AG04450 (cell line): ENCODE results near the gene ILDR2. TPM values are rescaled to one million over a fixed set of nuclear protein-coding genes. Genes with fewer than 3 reads are reported as not detected.

ENCODE experiments used
- CTCF ChIA-PET: fragments of 300-600, 350-600 bp; formaldehyde crosslinking; extraction: SDS; loops from one replicate; lab custom pipeline; 2022; ENCODE audit warnings: antibody characterized with exemption, inconsistent platforms; lab: Charles Lee
- POLR2A ChIA-PET: fragments of 350-600 bp; formaldehyde crosslinking; extraction: SDS; loops from one replicate; lab custom pipeline; 2021; ENCODE audit warnings: antibody characterized with exemption, inconsistent platforms; lab: Yijun Ruan, JAX
- DNase-seq: peaks from one replicate; pipeline ENCODE4 v3.0.0-alpha.2; 2011; ENCODE audit warnings: low read depth, low spot score
- H3K27ac ChIP-seq: one replicate; pipeline ENCODE4 v1.5.1; 2012; ENCODE audit warnings: low read depth, low read length, control low read depth
- H3K27me3 ChIP-seq: one replicate; pipeline ENCODE4 v1.6.0; 2012; ENCODE audit warnings: low read length; ENCODE audit not compliant: control insufficient read depth, insufficient read depth
- H3K4me3 ChIP-seq: 2 replicates; pipeline ENCODE4 v1.5.1; 2011; ENCODE audit warnings: mild to moderate bottlenecking, low read depth, low read length, control low read depth
- H3K9me3 ChIP-seq: 2 replicates; pipeline ENCODE4 v1.5.1; 2012; ENCODE audit warnings: low read length; ENCODE audit not compliant: control insufficient read depth, insufficient read depth
- polyA plus RNA-seq: library from polyadenylated mRNA; depleted of rRNA; stranded (reverse); fragments of >200 nt; gene quantifications from 2 replicates; pipeline ENCODE4 v1.2.3, GENCODE V29; 2011
- TF ChIP-seq, protein P1 (sequence below): IDR thresholded peaks from 2 replicates; pipeline ENCODE4 v1.5.1; 2011; ENCODE audit warnings: low read depth, low read length, control low read depth, inconsistent platforms

The ILDR2 gene
- polyA plus RNA-seq, 1 experiment, result 0.10 TPM

DNA sequence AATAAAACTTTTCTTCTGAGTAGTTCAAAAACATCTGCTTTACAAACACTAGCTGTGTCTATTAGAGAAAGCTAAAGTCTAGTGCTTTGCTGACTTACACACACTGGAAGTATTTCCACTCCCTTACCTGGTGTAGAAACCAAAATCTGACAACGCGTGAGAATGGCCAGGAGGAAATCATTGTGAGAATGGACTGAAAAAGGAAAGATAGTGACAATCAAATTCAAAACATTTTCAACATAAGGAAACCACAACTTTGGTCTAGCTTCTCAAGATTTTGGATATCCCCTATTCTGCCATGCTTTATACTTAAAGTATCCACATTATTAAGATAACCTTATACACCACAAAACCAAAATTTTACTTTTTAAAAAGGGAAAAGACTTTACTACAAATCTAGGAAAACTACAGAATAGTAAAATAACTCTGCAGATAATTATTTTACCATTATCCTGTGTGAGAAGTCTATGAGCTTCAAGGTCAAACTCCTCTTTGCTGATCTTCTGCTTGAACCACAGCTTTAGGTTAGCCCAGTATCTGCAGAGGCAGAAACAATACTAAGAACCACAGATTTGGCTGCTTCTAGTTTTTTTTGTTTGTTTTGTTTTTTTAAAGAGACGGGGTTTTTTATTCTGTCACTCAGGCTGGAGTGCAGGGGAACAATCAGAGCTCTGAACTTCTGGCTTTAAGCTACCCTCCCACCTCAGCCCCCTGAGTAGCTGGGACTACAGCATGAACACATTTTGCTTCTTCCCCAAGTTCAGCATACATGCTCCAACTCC lies 105.8 kb downstream of the ILDR2 start:
- H3K27me3 ChIP-seq, result no peaks in the 10 kb centered on the region
- ChIA-PET CTCF (interaction anchor here (0.7 to 1.9 kb wide), 4 partner anchors 41 to 955 kb away, joined by 3 to 6 read pairs (median 4); partner anchors contain the start of gene POU2F1), POLR2A (no interaction called here)
- DNase-seq, result no peak
- no peak overlapping the region for H3K27ac ChIP-seq
- TF ChIP-seq, protein P1, sequence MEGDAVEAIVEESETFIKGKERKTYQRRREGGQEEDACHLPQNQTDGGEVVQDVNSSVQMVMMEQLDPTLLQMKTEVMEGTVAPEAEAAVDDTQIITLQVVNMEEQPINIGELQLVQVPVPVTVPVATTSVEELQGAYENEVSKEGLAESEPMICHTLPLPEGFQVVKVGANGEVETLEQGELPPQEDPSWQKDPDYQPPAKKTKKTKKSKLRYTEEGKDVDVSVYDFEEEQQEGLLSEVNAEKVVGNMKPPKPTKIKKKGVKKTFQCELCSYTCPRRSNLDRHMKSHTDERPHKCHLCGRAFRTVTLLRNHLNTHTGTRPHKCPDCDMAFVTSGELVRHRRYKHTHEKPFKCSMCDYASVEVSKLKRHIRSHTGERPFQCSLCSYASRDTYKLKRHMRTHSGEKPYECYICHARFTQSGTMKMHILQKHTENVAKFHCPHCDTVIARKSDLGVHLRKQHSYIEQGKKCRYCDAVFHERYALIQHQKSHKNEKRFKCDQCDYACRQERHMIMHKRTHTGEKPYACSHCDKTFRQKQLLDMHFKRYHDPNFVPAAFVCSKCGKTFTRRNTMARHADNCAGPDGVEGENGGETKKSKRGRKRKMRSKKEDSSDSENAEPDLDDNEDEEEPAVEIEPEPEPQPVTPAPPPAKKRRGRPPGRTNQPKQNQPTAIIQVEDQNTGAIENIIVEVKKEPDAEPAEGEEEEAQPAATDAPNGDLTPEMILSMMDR, result no peak
- no peak overlapping the region for H3K4me3 ChIP-seq
- no peaks in the 10 kb centered on the region for H3K9me3 ChIP-seq

DNA sequence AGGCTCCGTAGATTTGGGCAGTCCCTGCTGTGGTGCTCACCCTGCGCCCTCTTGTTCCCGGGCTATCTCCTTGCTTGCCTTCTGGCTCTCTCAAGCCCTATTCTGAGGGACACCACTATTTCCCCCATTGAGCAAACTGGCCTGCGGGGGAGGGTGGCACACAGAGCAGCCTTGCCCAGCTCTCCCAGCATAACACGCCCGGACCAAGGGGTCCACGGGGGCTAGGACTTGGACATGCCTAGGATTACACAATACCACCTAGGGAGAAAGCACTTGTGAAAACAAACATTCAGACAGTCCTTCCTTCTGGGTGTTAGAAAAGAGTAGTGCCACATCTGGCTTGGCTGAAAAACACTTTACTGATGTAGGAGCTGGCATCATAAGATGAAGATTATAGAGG lies 106.7 kb downstream of the ILDR2 start:
- no peak for DNase-seq
- no peak overlapping the region for H3K27ac ChIP-seq
- ChIA-PET POLR2A (no interaction called here), CTCF (interaction anchor here (0.8 to 1.9 kb wide), 4 partner anchors 42 to 352 kb away, joined by 3 to 6 read pairs (median 4); partner anchors contain the start of gene POU2F1)
- TF ChIP-seq, protein P1, result no peak
- no peaks in the 10 kb centered on the region for H3K9me3 ChIP-seq
- no peaks in the 10 kb centered on the region for H3K27me3 ChIP-seq
- no peak overlapping the region for H3K4me3 ChIP-seq

DNA sequence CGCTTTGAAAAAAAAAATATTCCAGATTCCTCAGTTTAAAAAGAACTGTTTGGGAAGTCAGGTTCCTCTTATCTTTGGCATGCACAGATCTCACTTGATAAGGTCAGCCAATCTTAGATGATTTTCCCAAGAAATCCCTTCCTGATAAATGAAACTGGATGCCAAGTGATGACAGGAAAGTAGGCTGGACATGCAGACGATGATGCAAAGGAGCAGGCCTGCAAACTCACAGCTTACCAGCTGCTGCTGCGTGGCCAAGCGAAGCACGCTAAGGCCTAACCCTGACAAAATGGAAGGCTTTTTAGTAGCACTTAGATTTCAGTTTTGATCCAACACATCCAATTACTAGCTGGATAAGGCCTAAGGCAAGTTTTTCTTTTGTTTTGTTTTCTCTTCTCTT lies 109.4 kb downstream of the ILDR2 start:
- H3K9me3 ChIP-seq, result no peaks in the 10 kb centered on the region
- TF ChIP-seq, protein P1, result no peak
- ChIA-PET CTCF (interaction anchor here (0.8 kb wide), 1 partner anchor 27 kb away, joined by 3 read pairs; the partner anchor contains the start of gene POGK), POLR2A (no interaction called here)
- H3K27me3 ChIP-seq, result no peaks in the 10 kb centered on the region
- no peak overlapping the region for H3K4me3 ChIP-seq
- DNase-seq, result no peak
- H3K27ac ChIP-seq, result no peak overlapping the region

DNA sequence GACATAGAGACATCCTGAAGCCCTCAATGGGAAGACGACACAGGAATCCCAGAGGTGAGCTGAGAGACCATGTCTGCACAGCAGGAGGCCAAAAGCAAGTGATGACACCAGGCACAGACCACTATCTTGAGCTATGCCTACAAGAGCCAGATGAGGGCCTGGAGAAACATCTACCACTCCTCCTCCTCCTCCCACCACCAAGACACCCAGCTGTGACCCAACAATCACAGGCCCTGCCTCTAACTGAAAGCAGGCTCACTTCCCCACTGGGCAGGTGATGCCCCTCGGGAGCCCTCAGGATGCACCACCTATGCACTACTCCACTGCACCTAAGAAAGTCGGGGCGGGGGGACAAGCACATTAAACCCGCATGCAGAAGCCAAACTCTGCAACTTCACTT lies 115.7 kb downstream of the ILDR2 start:
- no peak for DNase-seq
- TF ChIP-seq, protein P1, result no peak
- CTCF ChIA-PET, result interaction anchor here (1.1 kb wide), 1 partner anchor 199 kb away, joined by 3 read pairs; no protein-coding TSS in a partner anchor
- H3K27ac ChIP-seq, result no peak overlapping the region
- no peaks in the 10 kb centered on the region for H3K9me3 ChIP-seq
- no peak overlapping the region for H3K4me3 ChIP-seq
- no peaks in the 10 kb centered on the region for H3K27me3 ChIP-seq
- POLR2A ChIA-PET, result no interaction called here
